GM10248 (cell line): ENCODE measurements around the gene RIC1.
"Not testable (repeated sequence)": the region's sequence is repeated elsewhere in the genome, so short reads cannot be mapped to it uniquely, and the experiment has no call there.

ENCODE experiments used
- CTCF ChIA-PET: fragments of 300-600 bp; sonication (Branson Sonifier 250); formaldehyde crosslinking; extraction: SDS; loops from one replicate; lab custom pipeline; 2021; ENCODE audit warnings: antibody characterized with exemption; lab: Yijun Ruan, JAX
- POLR2A ChIA-PET: fragments of 350-650 bp; sonication (Branson Sonifier 250); formaldehyde crosslinking; extraction: SDS; loops from one replicate; lab custom pipeline; 2020; ENCODE audit warnings: antibody characterized with exemption; lab: Yijun Ruan, JAX
- DNase-seq: peaks from one replicate; pipeline ENCODE4 v3.0.0; 2012; ENCODE audit errors: extremely low spot score
- TF ChIP-seq, protein P1 (sequence below): IDR thresholded peaks from 2 replicates; pipeline ENCODE4 v1.5.1; 2012; ENCODE audit warnings: mild to moderate bottlenecking, low read depth; ENCODE audit errors: extremely low read depth, missing control alignments, control extremely low read depth

The RIC1 gene

GRCh38 chr9:5790923-5791322 lies 162.0 kb downstream of the RIC1 start:
- TF ChIP-seq, protein P1, sequence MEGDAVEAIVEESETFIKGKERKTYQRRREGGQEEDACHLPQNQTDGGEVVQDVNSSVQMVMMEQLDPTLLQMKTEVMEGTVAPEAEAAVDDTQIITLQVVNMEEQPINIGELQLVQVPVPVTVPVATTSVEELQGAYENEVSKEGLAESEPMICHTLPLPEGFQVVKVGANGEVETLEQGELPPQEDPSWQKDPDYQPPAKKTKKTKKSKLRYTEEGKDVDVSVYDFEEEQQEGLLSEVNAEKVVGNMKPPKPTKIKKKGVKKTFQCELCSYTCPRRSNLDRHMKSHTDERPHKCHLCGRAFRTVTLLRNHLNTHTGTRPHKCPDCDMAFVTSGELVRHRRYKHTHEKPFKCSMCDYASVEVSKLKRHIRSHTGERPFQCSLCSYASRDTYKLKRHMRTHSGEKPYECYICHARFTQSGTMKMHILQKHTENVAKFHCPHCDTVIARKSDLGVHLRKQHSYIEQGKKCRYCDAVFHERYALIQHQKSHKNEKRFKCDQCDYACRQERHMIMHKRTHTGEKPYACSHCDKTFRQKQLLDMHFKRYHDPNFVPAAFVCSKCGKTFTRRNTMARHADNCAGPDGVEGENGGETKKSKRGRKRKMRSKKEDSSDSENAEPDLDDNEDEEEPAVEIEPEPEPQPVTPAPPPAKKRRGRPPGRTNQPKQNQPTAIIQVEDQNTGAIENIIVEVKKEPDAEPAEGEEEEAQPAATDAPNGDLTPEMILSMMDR, result no peak
- ChIA-PET POLR2A (no interaction called here), CTCF (no interaction called here)
- no peak for DNase-seq

DNA sequence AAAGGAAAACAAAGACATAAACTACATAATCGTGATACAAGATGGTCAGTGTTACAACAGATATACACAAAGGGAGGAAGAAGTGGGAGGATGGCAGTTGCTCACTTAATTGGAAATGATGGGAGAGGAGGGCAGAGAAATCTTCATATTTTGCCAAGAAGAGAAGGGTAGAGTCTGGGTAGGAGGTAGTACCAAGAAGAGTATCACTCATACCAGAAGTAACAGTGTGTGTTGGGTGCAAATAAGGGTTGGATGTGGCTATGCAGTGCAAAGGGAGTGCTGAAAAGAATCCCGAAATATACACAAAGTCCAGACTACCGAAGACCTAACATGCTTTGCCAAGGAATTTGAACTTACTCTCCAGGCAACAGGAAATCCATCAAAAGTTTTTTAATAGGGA lies 163.0 kb downstream of the RIC1 start:
- ChIA-PET POLR2A (no interaction called here), CTCF (no interaction called here)
- TF ChIP-seq, protein P1, result no peak

DNA sequence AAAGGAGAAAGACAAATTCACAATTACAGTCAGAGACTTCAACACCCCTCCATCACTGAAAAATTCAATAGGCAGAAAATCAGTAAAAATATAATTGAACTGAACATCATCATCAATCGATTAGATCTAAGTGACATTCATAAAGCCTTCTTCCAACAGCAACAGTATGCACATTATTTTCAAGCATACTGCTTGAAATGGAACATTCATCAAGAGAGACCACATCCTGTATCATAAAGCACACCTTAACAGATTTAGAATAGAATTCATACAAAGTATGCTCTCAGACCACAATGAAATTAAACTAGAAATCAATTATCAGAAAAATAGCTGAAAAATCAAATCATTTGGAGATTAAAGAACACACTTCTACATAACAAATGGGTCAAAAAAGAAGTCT lies 164.9 kb downstream of the RIC1 start:
- ChIA-PET CTCF (interaction anchor here (1.5 to 1.6 kb wide), 2 partner anchors 9 to 55 kb away, joined by 3 to 5 read pairs; no protein-coding TSS in a partner anchor), POLR2A (no interaction called here)
- no peak for DNase-seq
- TF ChIP-seq, protein P1, result no peak

More for the DNA sequence above, 163.0 kb downstream of the RIC1 start:
- no peak for DNase-seq

- TF ChIP-seq, protein P1, result no peak
- CTCF ChIA-PET, result interaction anchor here (1.0 to 1.7 kb wide), 3 partner anchors 11 to 37 kb away, joined by 3 to 4 read pairs (median 4); partner anchors contain the start of gene ERMP1
- POLR2A ChIA-PET, result no interaction called here
- no peak for DNase-seq
These were observed 167.4 kb downstream of the RIC1 start for GRCh38 chr9:5796298-5796697.

DNA sequence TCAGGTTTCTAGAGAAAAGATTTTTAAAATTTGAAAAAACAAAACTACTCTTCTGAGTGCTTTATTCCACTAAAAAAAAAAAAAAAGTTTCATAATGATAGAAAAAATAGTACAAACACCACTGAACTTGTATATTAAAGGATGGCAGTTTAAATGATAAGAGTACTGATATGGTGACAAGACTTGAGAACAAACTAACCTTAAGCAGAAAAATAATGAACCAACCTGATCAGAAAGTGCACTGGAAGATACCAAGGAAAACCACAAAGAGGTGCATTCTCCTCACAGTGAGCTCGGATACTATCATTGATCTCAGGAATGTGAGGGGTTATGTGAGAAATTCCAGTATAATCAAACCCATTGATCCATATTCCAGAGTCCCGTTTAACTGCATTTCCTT lies 169.7 kb downstream of the RIC1 start:
- TF ChIP-seq, protein P1, result no peak
- ChIA-PET POLR2A (no interaction called here), CTCF (interaction anchor here (0.9 to 1.5 kb wide), 7 partner anchors 25 to 255 kb away, joined by 3 to 4 read pairs (median 3); partner anchors contain the start of gene ERMP1)
- no peak for DNase-seq

GRCh38 chr9:5799314-5799713 lies 170.4 kb downstream of the RIC1 start:
- ChIA-PET POLR2A (no interaction called here), CTCF (interaction anchor here (0.9 to 1.5 kb wide), 7 partner anchors 25 to 254 kb away, joined by 3 to 4 read pairs (median 3); partner anchors contain the start of gene ERMP1)
- DNase-seq, result no peak
- TF ChIP-seq, protein P1, result peak; percentile 65

GRCh38 chr9:5800378-5800777 lies 171.5 kb downstream of the RIC1 start:
- CTCF ChIA-PET, DNase-seq, POLR2A ChIA-PET: not testable (repeated sequence)
